Measurements from ENCODE around the gene XG. TPM values are rescaled to one million over a fixed set of nuclear protein-coding genes. Genes with fewer than 3 reads are reported as not detected.
A peak's percentile ranks its signal among the peaks of the same experiment; 100 is the strongest.

Gene XG
- total RNA-seq, 1 donor from 2014 or later = 1.2 TPM

- TF ChIP-seq CTCF (IDR thresholded peaks at IDR 0.05; ENCODE audit: unreplicated experiment) = no peak
- H3K36me3 Mint-ChIP-seq = peaks cover 57% of the 10 kb centered on the region
- no peak overlapping the region for H3K27ac Mint-ChIP-seq
- no peaks in the 10 kb centered on the region for H3K27me3 Mint-ChIP-seq (ENCODE audit: low read depth)
- no peak for DNase-seq (ENCODE audit: low spot score in 2 of 2, unreplicated experiment in 2 of 2)
- H3K9me3 Mint-ChIP-seq = no peaks in the 10 kb centered on the region
- H3K4me1 Mint-ChIP-seq = no peaks in the 10 kb centered on the region
- H3K4me3 Mint-ChIP-seq = no peak overlapping the region
Measured at GRCh38 chrX:2857566-2857965, 105.7 kb downstream of the XG start.

GRCh38 chrX:2859197-2859797, 107.5 kb downstream of the XG start:
- Mint-ChIP-seq H3K36me3 (peaks cover 59% of the 10 kb centered on the region), H3K9me3 (no peaks in the 10 kb centered on the region), H3K27ac (no peak overlapping the region), H3K4me3 (no peak overlapping the region), H3K4me1 (peaks cover 11% of the 10 kb centered on the region), H3K27me3 (ENCODE audit: low read depth) (no peaks in the 10 kb centered on the region)
- TF ChIP-seq CTCF (IDR thresholded peaks at IDR 0.05; ENCODE audit: unreplicated experiment) = no peak
- no peak for DNase-seq (ENCODE audit: low spot score in 2 of 2, unreplicated experiment in 2 of 2)

GRCh38 chrX:2862404-2862803, 110.6 kb downstream of the XG start:
- Mint-ChIP-seq H3K4me1 (peaks cover 20% of the 10 kb centered on the region), H3K27me3 (ENCODE audit: low read depth) (no peaks in the 10 kb centered on the region), H3K4me3 (no peak overlapping the region), H3K36me3 (peaks cover 56% of the 10 kb centered on the region), H3K9me3 (no peaks in the 10 kb centered on the region), H3K27ac (peak overlapping the region; percentile 53)
- DNase-seq (ENCODE audit: low spot score in 2 of 2, unreplicated experiment in 2 of 2) = no peak
- no peak for TF ChIP-seq CTCF (IDR thresholded peaks at IDR 0.05; ENCODE audit: unreplicated experiment)

GRCh38 chrX:2863646-2864045, 111.8 kb downstream of the XG start:
- H3K4me1 Mint-ChIP-seq = peaks cover 21% of the 10 kb centered on the region
- TF ChIP-seq CTCF (IDR thresholded peaks at IDR 0.05; ENCODE audit: unreplicated experiment) = no peak
- peak overlapping the region; percentile 90 for H3K27ac Mint-ChIP-seq
- H3K36me3 Mint-ChIP-seq = peaks cover 51% of the 10 kb centered on the region
- H3K27me3 Mint-ChIP-seq (ENCODE audit: low read depth) = no peaks in the 10 kb centered on the region
- H3K9me3 Mint-ChIP-seq = peaks cover under 1% of the 10 kb centered on the region
- no peak overlapping the region for H3K4me3 Mint-ChIP-seq
- DNase-seq (ENCODE audit: low spot score in 2 of 2, unreplicated experiment in 2 of 2) = no peak

Other genes starting within 250 kb of the XG start
- gene CD99, start 60.7 kb upstream of the XG start, total RNA-seq = 244 to 260 TPM (median 248 TPM) in 3 replicates
- gene GYG2, start 76.9 kb downstream of the XG start, total RNA-seq = 60.8 to 68.1 TPM (median 62.8 TPM) in 3 replicates
- gene ARSD, start 177.3 kb downstream of the XG start, total RNA-seq = 54.5 to 55.6 TPM (median 55.5 TPM) in 3 replicates